ENCODE results near the gene KCNJ12.
"Not testable (repeated sequence)": the region's sequence is repeated elsewhere in the genome, so short reads cannot be mapped to it uniquely, and the experiment has no call there.

DNA sequence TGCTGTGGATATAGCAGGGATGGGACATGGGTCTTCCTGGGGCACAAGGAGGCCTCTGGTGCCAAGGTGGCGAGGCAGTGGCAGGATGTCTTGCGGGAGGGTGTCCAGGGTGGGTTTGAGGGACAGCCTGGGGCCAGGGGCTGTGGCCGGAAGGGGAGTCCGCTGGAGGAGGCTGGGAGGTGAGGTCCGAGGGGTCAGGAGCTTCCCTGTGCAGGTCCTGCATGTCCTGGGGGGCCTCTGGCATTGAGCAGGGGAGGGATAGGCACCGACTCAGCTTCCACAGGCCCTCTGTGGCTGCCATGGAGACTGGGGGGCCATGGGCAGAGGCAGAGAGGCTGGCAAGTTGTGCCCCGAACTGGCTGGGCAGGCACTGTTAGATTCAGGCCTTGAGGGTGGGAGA lies 38.5 kb downstream of the KCNJ12 start:
- TF ChIP-seq CTCF (IDR thresholded peaks at IDR 0.05 in 4 of 5, conservative IDR thresholded peaks at IDR 0.05 in 1 of 5); POLR2A (IDR thresholded peaks at IDR 0.05): not testable (repeated sequence)

Measured in gastrocnemius medialis (tissue), 4 donors.